Progenitor cell of endocrine pancreas (in vitro differentiated cells): Measurements from ENCODE around the gene NLRC3. TPM values are rescaled to one million over a fixed set of nuclear protein-coding genes. Genes with fewer than 3 reads are reported as not detected.

ENCODE experiments used
- DNase-seq: peaks from one replicate; pipeline ENCODE4 v3.0.0; 2021; ENCODE audit warnings: low spot score; ENCODE audit not compliant: unreplicated experiment
- H3K27ac Mint-ChIP-seq: 2 replicates; pipeline ENCODE4 v1.8.0; 2021; ENCODE audit warnings: mild to moderate bottlenecking, moderate library complexity, mixed read lengths
- H3K27me3 Mint-ChIP-seq: 2 replicates; pipeline ENCODE4 v1.8.0; 2021; ENCODE audit warnings: mixed read lengths
- H3K36me3 Mint-ChIP-seq: 2 replicates; pipeline ENCODE4 v1.8.0; 2022; ENCODE audit warnings: mixed read lengths; ENCODE audit not compliant: insufficient read depth
- H3K4me1 Mint-ChIP-seq: 2 replicates; pipeline ENCODE4 v1.8.0; 2021; ENCODE audit warnings: low read depth, mixed read lengths
- H3K4me3 Mint-ChIP-seq: 2 replicates; pipeline ENCODE4 v1.8.0; 2021; ENCODE audit warnings: low read depth, mild to moderate bottlenecking, moderate library complexity, mixed read lengths
- H3K9me3 Mint-ChIP-seq: 2 replicates; pipeline ENCODE4 v1.8.0; 2021; ENCODE audit warnings: low read depth, mixed read lengths
- CTCF ChIP-seq: fragments of 200-600 bp; sonication (generic); IDR thresholded peaks from one replicate; pipeline ENCODE4 v1.5.0; 2021; ENCODE audit warnings: antibody characterized with exemption, mild to moderate bottlenecking; ENCODE audit not compliant: unreplicated experiment
- total RNA-seq: library from RNA; stranded (reverse); gene quantifications from 2 replicates; pipeline ENCODE4 v1.2.1, GENCODE V29; 2021

Gene NLRC3
- total RNA-seq, 1 donor from 2014 or later = 0.14 TPM

- Mint-ChIP-seq H3K4me1 (peaks cover 7% of the 10 kb centered on the region), H3K36me3 (peaks cover 28% of the 10 kb centered on the region), H3K4me3 (no peak overlapping the region), H3K27ac (no peak overlapping the region), H3K9me3 (no peaks in the 10 kb centered on the region), H3K27me3 (no peaks in the 10 kb centered on the region)
- DNase-seq = no peak
- no peak for TF ChIP-seq CTCF
Measured at GRCh38 chr16:3520413-3520812, 56.8 kb downstream of the NLRC3 start.

GRCh38 chr16:3519581-3519980, 57.6 kb downstream of the NLRC3 start:
- no peaks in the 10 kb centered on the region for H3K27me3 Mint-ChIP-seq
- TF ChIP-seq CTCF = no peak
- H3K4me3 Mint-ChIP-seq = no peak overlapping the region
- H3K4me1 Mint-ChIP-seq = peaks cover 7% of the 10 kb centered on the region
- H3K9me3 Mint-ChIP-seq = no peaks in the 10 kb centered on the region
- DNase-seq = no peak
- H3K36me3 Mint-ChIP-seq = peaks cover 25% of the 10 kb centered on the region
- H3K27ac Mint-ChIP-seq = no peak overlapping the region

GRCh38 chr16:3518986-3519348, 58.2 kb downstream of the NLRC3 start:
- Mint-ChIP-seq H3K4me3 (no peak overlapping the region), H3K9me3 (no peaks in the 10 kb centered on the region), H3K4me1 (peaks cover 8% of the 10 kb centered on the region), H3K27ac (no peak overlapping the region), H3K27me3 (no peaks in the 10 kb centered on the region), H3K36me3 (peaks cover 25% of the 10 kb centered on the region)
- TF ChIP-seq CTCF = no peak
- DNase-seq = no peak

- no peak overlapping the region for H3K4me3 Mint-ChIP-seq
- H3K27ac Mint-ChIP-seq = no peak overlapping the region
- H3K36me3 Mint-ChIP-seq = peaks cover 25% of the 10 kb centered on the region
- H3K4me1 Mint-ChIP-seq = peaks cover 8% of the 10 kb centered on the region
- H3K27me3 Mint-ChIP-seq = no peaks in the 10 kb centered on the region
- no peak for TF ChIP-seq CTCF
- DNase-seq = no peak
- H3K9me3 Mint-ChIP-seq = no peaks in the 10 kb centered on the region
Measured at GRCh38 chr16:3518292-3518985, 58.8 kb downstream of the NLRC3 start.

- Mint-ChIP-seq H3K4me1 (peaks cover 8% of the 10 kb centered on the region), H3K36me3 (peaks cover 19% of the 10 kb centered on the region), H3K27me3 (no peaks in the 10 kb centered on the region), H3K4me3 (no peak overlapping the region), H3K9me3 (no peaks in the 10 kb centered on the region), H3K27ac (no peak overlapping the region)
- no peak for DNase-seq
- TF ChIP-seq CTCF = no peak
Measured at GRCh38 chr16:3515897-3516296, 61.3 kb downstream of the NLRC3 start.
